ENCODE measurements around the gene ABHD6. TPM values are rescaled to one million over a fixed set of nuclear protein-coding genes. Genes with fewer than 3 reads are reported as not detected.

Gene ABHD6, protein sequence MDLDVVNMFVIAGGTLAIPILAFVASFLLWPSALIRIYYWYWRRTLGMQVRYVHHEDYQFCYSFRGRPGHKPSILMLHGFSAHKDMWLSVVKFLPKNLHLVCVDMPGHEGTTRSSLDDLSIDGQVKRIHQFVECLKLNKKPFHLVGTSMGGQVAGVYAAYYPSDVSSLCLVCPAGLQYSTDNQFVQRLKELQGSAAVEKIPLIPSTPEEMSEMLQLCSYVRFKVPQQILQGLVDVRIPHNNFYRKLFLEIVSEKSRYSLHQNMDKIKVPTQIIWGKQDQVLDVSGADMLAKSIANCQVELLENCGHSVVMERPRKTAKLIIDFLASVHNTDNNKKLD
- total RNA-seq: 1 to 10 TPM; 3.9 to 4.1 TPM

- Mint-ChIP-seq H3K4me3 (peak within 1 kb of the TSS; percentile 85), H3K27me3 (peaks cover 12% of the 10 kb centered on the region), H3K9me3 (no peaks in the 10 kb centered on the region), H3K27ac (peak within 1 kb of the TSS; percentile 62), H3K4me1 (ENCODE audit: low read depth) (peaks cover 8% of the 10 kb centered on the region), H3K36me3 (no peaks in the 10 kb centered on the region)
- CTCF ChIA-PET: interaction anchor here (1.0 to 2.6 kb wide), 5 partner anchors 19 to 230 kb away, joined by 3 to 14 read pairs (median 4); partner anchors contain the start of genes HTD2 and RPP14
- peak; percentile 85 for DNase-seq
- intact Hi-C loops (cut with micrococcal nuclease): loop anchor here (1.0 to 2.0 kb wide), 4 partner anchors 23 to 295 kb away; partner anchors contain the start of genes HTD2 and RPP14
- POLR2A ChIA-PET: no interaction called here
These were observed at the start of gene ABHD6 for GRCh38 chr3:58237238-58237940. TSS of gene ABHD6 (plus strand) at chr3:58237792. CDS start at chr3:58256587, 18,795 bp downstream.

DNA sequence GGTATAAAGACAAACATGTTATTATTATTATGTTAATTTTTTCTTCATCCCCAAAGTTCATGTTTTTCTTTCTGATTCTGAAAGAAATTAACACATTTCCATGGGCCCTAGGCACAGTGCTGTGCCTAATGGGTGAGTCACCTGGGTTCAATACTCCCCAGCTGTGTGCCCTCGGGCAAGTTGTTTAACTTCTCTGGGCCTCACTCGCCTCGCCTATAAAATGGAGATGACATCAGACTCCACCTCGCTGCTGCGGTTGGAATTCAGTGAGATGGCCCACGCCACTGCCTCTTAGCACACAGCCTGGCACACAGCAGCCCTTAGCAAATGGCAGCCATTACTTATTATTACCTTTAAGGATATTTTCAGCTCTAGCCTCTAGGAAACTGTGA lies 49.4 kb upstream of the ABHD6 start:
- intact Hi-C loops (cut with micrococcal nuclease): loop anchor here (10.0 kb wide), 1 partner anchor 227 kb away; no protein-coding TSS in a partner anchor
- ChIA-PET CTCF (interaction anchor here (0.6 to 7.7 kb wide), 29 partner anchors 9 to 446 kb away, joined by 3 to 188 read pairs (median 5); partner anchors contain the start of genes FLNB, HTD2 and RPP14), POLR2A (interaction anchor here (0.6 kb wide), 1 partner anchor 30 kb away, joined by 3 read pairs; no protein-coding TSS in a partner anchor)
- Mint-ChIP-seq H3K4me1 (ENCODE audit: low read depth) (no peaks in the 10 kb centered on the region), H3K9me3 (no peaks in the 10 kb centered on the region), H3K36me3 (no peaks in the 10 kb centered on the region), H3K4me3 (no peak overlapping the region), H3K27ac (no peak overlapping the region), H3K27me3 (no peaks in the 10 kb centered on the region)
- no peak for DNase-seq

GRCh38 chr3:58188921-58189451 lies 48.6 kb upstream of the ABHD6 start:
- POLR2A ChIA-PET: no interaction called here
- no peak for DNase-seq
- Mint-ChIP-seq H3K4me1 (ENCODE audit: low read depth) (no peaks in the 10 kb centered on the region), H3K27me3 (no peaks in the 10 kb centered on the region), H3K36me3 (no peaks in the 10 kb centered on the region), H3K27ac (no peak overlapping the region), H3K9me3 (no peaks in the 10 kb centered on the region), H3K4me3 (no peak overlapping the region)
- CTCF ChIA-PET: interaction anchor here (0.6 to 7.7 kb wide), 13 partner anchors 11 to 1165 kb away, joined by 3 to 188 read pairs (median 11); partner anchors contain the start of genes FLNB, HTD2 and RPP14
- intact Hi-C loops (cut with micrococcal nuclease): loop anchor here (10.0 kb wide), 1 partner anchor 226 kb away; no protein-coding TSS in a partner anchor

GRCh38 chr3:58189691-58190090 lies 47.9 kb upstream of the ABHD6 start:
- Mint-ChIP-seq H3K27me3 (no peaks in the 10 kb centered on the region), H3K27ac (no peak overlapping the region), H3K4me3 (no peak overlapping the region), H3K36me3 (no peaks in the 10 kb centered on the region), H3K4me1 (ENCODE audit: low read depth) (no peaks in the 10 kb centered on the region), H3K9me3 (no peaks in the 10 kb centered on the region)
- ChIA-PET POLR2A (no interaction called here), CTCF (interaction anchor here (1.7 to 7.7 kb wide), 7 partner anchors 12 to 182 kb away, joined by 6 to 188 read pairs (median 48); partner anchors contain the start of genes FLNB, HTD2 and RPP14)
- intact Hi-C loops (cut with micrococcal nuclease): loop anchor here (10.0 kb wide), 1 partner anchor 225 kb away; no protein-coding TSS in a partner anchor
- DNase-seq: no peak

DNA sequence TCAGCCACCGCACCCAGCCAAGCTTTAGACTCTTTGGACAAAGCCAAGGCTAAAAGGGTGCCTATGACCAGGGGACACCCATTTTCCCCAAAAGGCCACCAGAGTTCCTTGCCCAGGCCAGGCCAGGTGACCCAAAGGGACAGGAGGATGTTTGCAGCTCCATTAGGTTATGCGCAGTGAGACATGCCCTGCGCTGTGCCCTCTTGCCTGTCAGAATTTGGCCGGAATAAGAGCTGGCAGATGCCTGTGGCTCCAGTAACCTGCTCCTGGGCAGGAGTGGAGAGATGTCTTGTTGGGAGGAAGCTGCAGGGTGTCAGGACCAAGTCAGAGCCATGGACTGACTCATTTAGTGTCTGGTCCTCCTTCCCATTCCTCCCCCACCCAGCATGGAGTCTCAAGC lies 47.3 kb upstream of the ABHD6 start:
- Mint-ChIP-seq H3K9me3 (no peaks in the 10 kb centered on the region), H3K27me3 (no peaks in the 10 kb centered on the region), H3K27ac (no peak overlapping the region), H3K4me1 (ENCODE audit: low read depth) (no peaks in the 10 kb centered on the region), H3K4me3 (no peak overlapping the region), H3K36me3 (no peaks in the 10 kb centered on the region)
- POLR2A ChIA-PET: no interaction called here
- no peak for DNase-seq
- intact Hi-C loops (cut with micrococcal nuclease): no loop called here
- CTCF ChIA-PET: interaction anchor here (0.9 to 7.7 kb wide), 6 partner anchors 12 to 1391 kb away, joined by 3 to 188 read pairs (median 44); partner anchors contain the start of genes HTD2 and RPP14

DNA sequence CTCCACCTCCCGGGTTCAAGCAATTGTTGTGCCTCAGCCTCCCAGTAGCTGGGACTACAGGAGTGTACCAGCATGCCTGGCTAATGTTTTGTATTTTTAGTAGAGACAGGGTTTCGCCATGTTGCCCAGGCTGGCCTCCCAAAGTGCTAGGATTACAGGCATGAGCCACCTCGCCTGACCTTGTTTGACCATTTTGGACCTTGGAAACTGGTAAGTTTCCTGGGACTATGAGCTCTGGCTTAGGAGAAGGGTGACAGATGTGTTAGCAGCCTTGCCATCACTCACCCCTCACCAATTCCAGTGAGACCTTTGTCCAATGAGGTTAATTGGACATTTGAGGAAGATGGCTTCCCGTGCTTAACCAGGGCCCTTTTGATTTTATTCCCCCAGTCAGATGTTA lies 46.7 kb upstream of the ABHD6 start:
- Mint-ChIP-seq H3K27me3 (no peaks in the 10 kb centered on the region), H3K9me3 (no peaks in the 10 kb centered on the region), H3K4me3 (no peak overlapping the region), H3K36me3 (no peaks in the 10 kb centered on the region), H3K27ac (no peak overlapping the region), H3K4me1 (ENCODE audit: low read depth) (no peaks in the 10 kb centered on the region)
- DNase-seq: no peak
- intact Hi-C loops (cut with micrococcal nuclease): no loop called here
- POLR2A ChIA-PET: no interaction called here
- CTCF ChIA-PET: interaction anchor here (0.9 to 7.7 kb wide), 5 partner anchors 13 to 1391 kb away, joined by 3 to 188 read pairs (median 40); partner anchors contain the start of genes HTD2 and RPP14

- no peak overlapping the region for H3K27ac Mint-ChIP-seq
- intact Hi-C loops (cut with micrococcal nuclease): no loop called here
- POLR2A ChIA-PET: no interaction called here
- no peaks in the 10 kb centered on the region for H3K9me3 Mint-ChIP-seq
- H3K4me1 Mint-ChIP-seq (ENCODE audit: low read depth): no peaks in the 10 kb centered on the region
- H3K4me3 Mint-ChIP-seq: no peak overlapping the region
- CTCF ChIA-PET: interaction anchor here (7.7 kb wide), 1 partner anchor 27 kb away, joined by 188 read pairs; no protein-coding TSS in a partner anchor
- H3K36me3 Mint-ChIP-seq: no peaks in the 10 kb centered on the region
- no peak for DNase-seq
- H3K27me3 Mint-ChIP-seq: no peaks in the 10 kb centered on the region
These were observed 46.1 kb upstream of the ABHD6 start for GRCh38 chr3:58191361-58191991.

- DNase-seq: no peak
- Mint-ChIP-seq H3K36me3 (no peaks in the 10 kb centered on the region), H3K9me3 (no peaks in the 10 kb centered on the region), H3K27me3 (no peaks in the 10 kb centered on the region), H3K4me1 (ENCODE audit: low read depth) (no peaks in the 10 kb centered on the region), H3K27ac (no peak overlapping the region), H3K4me3 (no peak overlapping the region)
- ChIA-PET CTCF (interaction anchor here (1.6 kb wide), 1 partner anchor 25 kb away, joined by 5 read pairs; no protein-coding TSS in a partner anchor), POLR2A (no interaction called here)
- intact Hi-C loops (cut with micrococcal nuclease): no loop called here
These were observed 45.5 kb upstream of the ABHD6 start for GRCh38 chr3:58192069-58192468.

- H3K4me3 Mint-ChIP-seq: no peak overlapping the region
- DNase-seq: no peak
- no peak overlapping the region for H3K27ac Mint-ChIP-seq
- H3K36me3 Mint-ChIP-seq: no peaks in the 10 kb centered on the region
- POLR2A ChIA-PET: no interaction called here
- no peaks in the 10 kb centered on the region for H3K4me1 Mint-ChIP-seq (ENCODE audit: low read depth)
- H3K9me3 Mint-ChIP-seq: no peaks in the 10 kb centered on the region
- H3K27me3 Mint-ChIP-seq: no peaks in the 10 kb centered on the region
- CTCF ChIA-PET: no interaction called here
- intact Hi-C loops (cut with micrococcal nuclease): no loop called here
These were observed 43.7 kb upstream of the ABHD6 start for GRCh38 chr3:58193682-58194407.

- DNase-seq: no peak
- no peaks in the 10 kb centered on the region for H3K4me1 Mint-ChIP-seq (ENCODE audit: low read depth)
- ChIA-PET CTCF (interaction anchor here (1.0 to 1.6 kb wide), 2 partner anchors 10 to 21 kb away, joined by 4 to 5 read pairs; no protein-coding TSS in a partner anchor), POLR2A (no interaction called here)
- no peaks in the 10 kb centered on the region for H3K9me3 Mint-ChIP-seq
- H3K27me3 Mint-ChIP-seq: peaks cover 2% of the 10 kb centered on the region
- H3K27ac Mint-ChIP-seq: no peak overlapping the region
- no peaks in the 10 kb centered on the region for H3K36me3 Mint-ChIP-seq
- intact Hi-C loops (cut with micrococcal nuclease): no loop called here
- H3K4me3 Mint-ChIP-seq: no peak overlapping the region
These were observed 40.0 kb upstream of the ABHD6 start for GRCh38 chr3:58197588-58197987.

GRCh38 chr3:58198362-58198761 lies 39.2 kb upstream of the ABHD6 start:
- Mint-ChIP-seq H3K4me1 (ENCODE audit: low read depth) (no peaks in the 10 kb centered on the region), H3K4me3 (no peak overlapping the region), H3K36me3 (no peaks in the 10 kb centered on the region), H3K9me3 (no peaks in the 10 kb centered on the region), H3K27ac (no peak overlapping the region), H3K27me3 (peaks cover 8% of the 10 kb centered on the region)
- no peak for DNase-seq
- intact Hi-C loops (cut with micrococcal nuclease): no loop called here
- ChIA-PET POLR2A (no interaction called here), CTCF (no interaction called here)

Measured in activated CD4-positive, alpha-beta memory T cell treated with anti-CD3 and anti-CD28 coated beads for 36 hours (primary cell).